Esophagus muscularis mucosa (tissue), 4 donors: ENCODE measurements around the gene GPC6.

Source experiments
- CTCF ChIP-seq, 3 experiments: fragments of 200-600 bp in 2 of 3; fragments of 450-650 bp in 1 of 3; sonication (generic) in 2 of 3; IDR thresholded peaks; one replicate each; pipeline ENCODE4 v1.5.1; 2017 to 2019; ENCODE audit warnings: antibody characterized with exemption in 3 of 3, mild to moderate bottlenecking in 2 of 3, moderate library complexity in 1 of 3
- EP300 ChIP-seq: sonication (generic); formaldehyde crosslinking; IDR thresholded peaks from one replicate; pipeline ENCODE4 v1.6.1; 2017; ENCODE audit warnings: antibody characterized with exemption
- POLR2A ChIP-seq: fragments of 450-650 bp; IDR thresholded peaks from one replicate; pipeline ENCODE4 v1.6.1; 2017; ENCODE audit warnings: antibody characterized with exemption, moderate library complexity, mild to moderate bottlenecking, low read depth
- POLR2AphosphoS5 ChIP-seq, 2 donors: sonication (generic); formaldehyde crosslinking; IDR thresholded peaks; one replicate each; pipeline ENCODE4 v1.6.1; 2017; ENCODE audit warnings: antibody characterized with exemption in 2 of 2

DNA sequence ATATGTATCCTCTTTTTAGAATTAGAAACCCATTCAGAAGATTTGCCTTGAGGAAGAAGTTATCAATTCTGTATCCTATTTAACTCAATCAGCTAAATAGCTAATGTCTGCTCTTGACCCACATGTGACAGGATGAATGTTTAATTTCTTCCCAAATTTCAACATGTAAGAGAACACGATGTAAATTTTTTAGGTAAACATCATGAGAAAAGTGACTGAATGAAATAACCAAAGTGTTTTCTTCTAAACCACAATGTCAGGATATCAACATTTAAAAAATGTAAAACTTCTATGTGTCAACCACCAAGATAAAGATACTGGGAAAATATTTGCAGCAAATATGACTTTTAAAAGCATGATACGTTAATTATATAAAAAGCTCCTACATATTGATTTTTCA, 950.4 kb downstream of the GPC6 start:
- TF ChIP-seq EP300 (no peak), CTCF (IDR thresholded peaks at IDR 0.05) (no peak), POLR2A (no peak), POLR2AphosphoS5 (IDR thresholded peaks at IDR 0.05) (no peak)
